Measurements from ENCODE around the gene PANK2. TPM values are rescaled to one million over a fixed set of nuclear protein-coding genes. Genes with fewer than 3 reads are reported as not detected.

The PANK2 gene
- total and polyA plus RNA-seq, 10 of the 15 experiments (the other 5 are each of a cell fraction or from before 2014, with no cell fraction given) = 13.2 to 43.4 (median 33.3) TPM

DNA sequence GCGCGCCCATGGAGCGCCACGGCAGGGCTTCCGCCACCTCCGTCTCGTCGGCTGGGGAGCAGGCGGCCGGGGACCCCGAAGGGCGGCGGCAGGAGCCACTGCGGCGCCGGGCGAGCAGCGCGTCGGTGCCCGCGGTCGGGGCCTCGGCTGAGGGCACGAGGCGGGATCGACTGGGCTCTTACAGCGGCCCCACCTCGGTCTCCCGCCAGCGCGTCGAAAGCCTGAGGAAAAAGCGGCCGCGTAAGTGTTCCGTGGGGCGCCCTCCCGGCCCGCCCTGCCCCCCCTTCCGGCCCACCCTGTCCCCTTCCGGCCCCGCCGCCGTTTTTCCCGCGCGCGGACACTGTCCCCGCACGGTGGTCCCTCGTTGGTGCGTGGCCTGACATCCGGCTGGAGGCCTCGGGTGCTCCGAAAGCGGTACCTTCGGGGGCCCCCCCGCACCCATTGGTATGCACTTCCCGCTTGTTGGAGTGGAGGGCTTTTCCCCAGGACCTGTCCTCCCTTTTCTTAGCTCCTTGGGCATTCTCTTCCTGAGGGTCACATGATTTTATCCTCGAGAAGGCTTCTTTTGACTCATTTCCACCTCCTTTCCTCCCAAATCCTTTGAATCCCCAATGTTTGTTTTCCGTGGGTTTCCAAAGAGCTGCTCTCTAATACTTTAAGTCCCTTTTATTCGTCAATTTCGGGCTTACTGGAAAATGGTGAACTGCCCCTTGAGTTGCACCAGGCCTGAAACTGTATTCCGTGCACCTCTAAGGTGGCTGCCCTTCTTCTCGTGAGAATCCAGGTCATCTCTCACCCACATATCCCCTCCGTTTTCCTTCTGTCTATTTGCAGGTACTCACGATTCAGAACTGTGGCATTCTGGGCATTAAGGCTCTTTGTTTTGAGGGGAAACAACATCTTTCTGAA is 556 bp downstream of the PANK2 start:
- FAIRE-seq = no peak
- Histone ChIP-seq H3K4me2 (ENCODE audit: control insufficient read depth, insufficient read depth) (peak overlapping the region; percentile 86), H4K20me1 (ENCODE audit: control insufficient read depth, insufficient read depth) (peaks cover 12% of the 10 kb centered on the region; the same call in 1 of the 2 replicates), H3K27ac (ENCODE audit: control insufficient read depth, insufficient read depth) (peak overlapping the region; percentile 89), H3K9ac (ENCODE audit: control insufficient read depth, insufficient read depth, low read length) (peak overlapping the region; percentile 90), H3K27me3 (replicated peaks in 1 of 2; ENCODE audit: control insufficient read depth in 2 of 2, insufficient read depth in 2 of 2, low read length in 1 of 2) (no peaks in the 10 kb centered on the region), H3K4me1 (ENCODE audit: control insufficient read depth, insufficient read depth, low read length) (peaks cover 20% of the 10 kb centered on the region), H3K36me3 (ENCODE audit: control insufficient read depth in 2 of 2, insufficient read depth in 2 of 2, low read length in 1 of 2) (peaks cover 0 to 4% of the 10 kb centered on the region in 2 experiments; a peak in 1 of 4 replicates), H3K79me2 (ENCODE audit: control insufficient read depth, insufficient read depth, low read length) (peaks cover 73% of the 10 kb centered on the region), H3K4me3 (peak overlapping the region; percentile 97), H3K9me3 (replicated peaks; ENCODE audit: control insufficient read depth, insufficient read depth, low read length) (no peaks in the 10 kb centered on the region), H2AFZ (ENCODE audit: control insufficient read depth, low read depth, low read length) (peak overlapping the region; percentile 48; the same call in 1 of the 2 replicates)
- WGBS (ENCODE audit: insufficient coverage, insufficient replicate concordance, low lambda C conversion rate, missing lambda C conversion rate) = under 1% methylated on average over 55 of the region's 68 CpGs
- POLR2A ChIA-PET = interaction anchor here (0.7 to 7.2 kb wide), 4 partner anchors 17 to 195 kb away, joined by 3 to 68 read pairs (median 3); partner anchors contain the start of gene CDC25B
- SMC1A ChIA-PET (ENCODE audit: uncharacterized antibody, unreplicated experiment) = interaction anchor here (0.7 to 9.8 kb wide), 3 partner anchors 12 to 40 kb away, joined by 3 to 69 read pairs (median 5); no protein-coding TSS in a partner anchor
- DNase-seq (ENCODE audit: low read depth, low spot score) = no peak
- intact Hi-C loops (cut with micrococcal nuclease; ENCODE audit: unreplicated experiment) (loop anchor here (2.0 kb wide), 1 partner anchor 17 kb away; no protein-coding TSS in a partner anchor), in situ Hi-C loops (cut with MboI) (no loop called here)
- RAD21 ChIA-PET (ENCODE audit: unreplicated experiment) = interaction anchor here (1.0 to 6.4 kb wide), 2 partner anchors 17 to 120 kb away, joined by 4 to 41 read pairs; no protein-coding TSS in a partner anchor
- BruUV-seq (replicated peaks) = no TSS peak
- CTCF ChIA-PET = interaction anchor here (1.0 to 3.3 kb wide), 2 partner anchors 12 to 119 kb away, joined by 3 to 11 read pairs; no protein-coding TSS in a partner anchor
- ATAC-seq = peak; percentile 49
- TF ChIP-seq NFXL1 (IDR thresholded peaks at IDR 0.05; ENCODE audit: borderline replicate concordance) (no peak), PAX8 (IDR thresholded peaks at IDR 0.05) (no peak), EP300 (IDR thresholded peaks at IDR 0.05; ENCODE audit: borderline replicate concordance in 1 of 2, control insufficient read depth in 1 of 2, low read depth in 2 of 2, low read length in 2 of 2) (no peak; a peak in 1 of 4 replicates), KAT2A (conservative IDR thresholded peaks at IDR 0.05; ENCODE audit: control insufficient read depth, low read depth, low read length) (no peak), MEF2B (IDR thresholded peaks at IDR 0.05; ENCODE audit: partially characterized antibody, poor library complexity, severe bottlenecking) (no peak), SREBF1 (IDR thresholded peaks at IDR 0.05; ENCODE audit: low read length) (no peak), TBL1XR1 (IDR thresholded peaks at IDR 0.05; ENCODE audit: low read depth, low read length) (no peak), NFYA (IDR thresholded peaks at IDR 0.05; ENCODE audit: borderline replicate concordance, low read depth, low read length) (no peak), FOS (IDR thresholded peaks at IDR 0.05; ENCODE audit: borderline replicate concordance, extremely low read depth, insufficient read length) (no peak), ZNF24 (IDR thresholded peaks at IDR 0.05) (0 out of 2 replicates have a peak, but pooled peaks have one; percentile 6), RAD21 (IDR thresholded peaks at IDR 0.05; ENCODE audit: insufficient read depth, low read depth, low read length) (no peak), RAD51 (IDR thresholded peaks at IDR 0.05) (0 out of 2 replicates have a peak, but pooled peaks have one; percentile 37), SIN3A (IDR thresholded peaks at IDR 0.05; ENCODE audit: low read depth, low read length) (0 out of 2 replicates have a peak, but pooled peaks have one; percentile 62)
- TF ChIP-seq, protein P1, sequence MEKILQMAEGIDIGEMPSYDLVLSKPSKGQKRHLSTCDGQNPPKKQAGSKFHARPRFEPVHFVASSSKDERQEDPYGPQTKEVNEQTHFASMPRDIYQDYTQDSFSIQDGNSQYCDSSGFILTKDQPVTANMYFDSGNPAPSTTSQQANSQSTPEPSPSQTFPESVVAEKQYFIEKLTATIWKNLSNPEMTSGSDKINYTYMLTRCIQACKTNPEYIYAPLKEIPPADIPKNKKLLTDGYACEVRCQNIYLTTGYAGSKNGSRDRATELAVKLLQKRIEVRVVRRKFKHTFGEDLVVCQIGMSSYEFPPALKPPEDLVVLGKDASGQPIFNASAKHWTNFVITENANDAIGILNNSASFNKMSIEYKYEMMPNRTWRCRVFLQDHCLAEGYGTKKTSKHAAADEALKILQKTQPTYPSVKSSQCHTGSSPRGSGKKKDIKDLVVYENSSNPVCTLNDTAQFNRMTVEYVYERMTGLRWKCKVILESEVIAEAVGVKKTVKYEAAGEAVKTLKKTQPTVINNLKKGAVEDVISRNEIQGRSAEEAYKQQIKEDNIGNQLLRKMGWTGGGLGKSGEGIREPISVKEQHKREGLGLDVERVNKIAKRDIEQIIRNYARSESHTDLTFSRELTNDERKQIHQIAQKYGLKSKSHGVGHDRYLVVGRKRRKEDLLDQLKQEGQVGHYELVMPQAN (conservative IDR thresholded peaks at IDR 0.05) = peak; percentile 86
- TF ChIP-seq, protein P2, sequence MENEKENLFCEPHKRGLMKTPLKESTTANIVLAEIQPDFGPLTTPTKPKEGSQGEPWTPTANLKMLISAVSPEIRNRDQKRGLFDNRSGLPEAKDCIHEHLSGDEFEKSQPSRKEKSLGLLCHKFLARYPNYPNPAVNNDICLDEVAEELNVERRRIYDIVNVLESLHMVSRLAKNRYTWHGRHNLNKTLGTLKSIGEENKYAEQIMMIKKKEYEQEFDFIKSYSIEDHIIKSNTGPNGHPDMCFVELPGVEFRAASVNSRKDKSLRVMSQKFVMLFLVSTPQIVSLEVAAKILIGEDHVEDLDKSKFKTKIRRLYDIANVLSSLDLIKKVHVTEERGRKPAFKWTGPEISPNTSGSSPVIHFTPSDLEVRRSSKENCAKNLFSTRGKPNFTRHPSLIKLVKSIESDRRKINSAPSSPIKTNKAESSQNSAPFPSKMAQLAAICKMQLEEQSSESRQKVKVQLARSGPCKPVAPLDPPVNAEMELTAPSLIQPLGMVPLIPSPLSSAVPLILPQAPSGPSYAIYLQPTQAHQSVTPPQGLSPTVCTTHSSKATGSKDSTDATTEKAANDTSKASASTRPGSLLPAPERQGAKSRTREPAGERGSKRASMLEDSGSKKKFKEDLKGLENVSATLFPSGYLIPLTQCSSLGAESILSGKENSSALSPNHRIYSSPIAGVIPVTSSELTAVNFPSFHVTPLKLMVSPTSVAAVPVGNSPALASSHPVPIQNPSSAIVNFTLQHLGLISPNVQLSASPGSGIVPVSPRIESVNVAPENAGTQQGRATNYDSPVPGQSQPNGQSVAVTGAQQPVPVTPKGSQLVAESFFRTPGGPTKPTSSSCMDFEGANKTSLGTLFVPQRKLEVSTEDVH (IDR thresholded peaks at IDR 0.05; ENCODE audit: low read depth, partially characterized antibody) = peak; percentile 72

Measured in GM12878 (cell line).